IMR-90 (cell line): ENCODE results near the gene KRTAP10-7. TPM values are rescaled to one million over a fixed set of nuclear protein-coding genes. Genes with fewer than 3 reads are reported as not detected.
"Not testable (repeated sequence)": the region's sequence is repeated elsewhere in the genome, so short reads cannot be mapped to it uniquely, and the experiment has no call there.

Experiments
- ATAC-seq: fragments of 200-7000 bp; cut with Tn5 transposase; 2 replicates; pipeline ENCODE4 v1.9.1; 2020; ENCODE audit warnings: low read depth, mild to moderate bottlenecking, moderate library complexity
- BruUV-seq: library from RNA; stranded (reverse); fragments of 400-500 nt; replicated peaks from 2 replicates; lab custom pipeline; 2021; lab: Mats Ljungman, UMichigan
- CTCF ChIA-PET: fragments of 300-600 bp; formaldehyde crosslinking; extraction: SDS; loops from one replicate; lab custom pipeline; 2021; ENCODE audit warnings: antibody characterized with exemption; lab: Yijun Ruan, JAX
- POLR2A ChIA-PET: fragments of 300-600 bp; sonication (Branson Sonifier 250); formaldehyde crosslinking; loops from one replicate; lab custom pipeline; 2022; ENCODE audit warnings: antibody characterized with exemption; ENCODE audit not compliant: unreplicated experiment; lab: Charles Lee
- DNase-seq: peaks from one replicate; pipeline ENCODE4 v3.0.0; 2013
- H2AFZ ChIP-seq: replicated peaks from 2 replicates; pipeline ENCODE3; 2013; ENCODE audit warnings: low read length, mild to moderate bottlenecking; ENCODE audit not compliant: poor library complexity
- H2AK5ac ChIP-seq: 2 replicates; pipeline ENCODE4 v1.6.1; 2013; ENCODE audit warnings: low read depth, low read length, inconsistent platforms
- H2AK9ac ChIP-seq: replicated peaks from 2 replicates; pipeline ENCODE3; 2013; ENCODE audit warnings: mild to moderate bottlenecking, low read depth, low read length, moderate library complexity; ENCODE audit not compliant: poor library complexity
- H2BK120ac ChIP-seq: 2 replicates; pipeline ENCODE4 v1.6.1; 2013; ENCODE audit warnings: low read depth, low read length, inconsistent platforms
- H2BK15ac ChIP-seq: 3 replicates; pipeline ENCODE4 v1.6.1; 2013; ENCODE audit warnings: low read depth, low read length, inconsistent platforms
- H2BK20ac ChIP-seq: 2 replicates; pipeline ENCODE4 v1.6.1; 2013; ENCODE audit warnings: low read depth, mild to moderate bottlenecking, inconsistent platforms, low read length, moderate library complexity
- H2BK5ac ChIP-seq: 2 replicates; pipeline ENCODE4 v1.6.1; 2013; ENCODE audit warnings: mild to moderate bottlenecking, low read depth, low read length, inconsistent platforms; ENCODE audit not compliant: poor library complexity, severe bottlenecking
- H3K14ac ChIP-seq: replicated peaks from 2 replicates; pipeline ENCODE4 v1.6.1; 2013; ENCODE audit warnings: low read depth, low read length, inconsistent platforms
- H3K18ac ChIP-seq: 2 replicates; pipeline ENCODE4 v1.6.1; 2013; ENCODE audit warnings: low read depth, low read length, control low read depth
- H3K23ac ChIP-seq: 2 replicates; pipeline ENCODE4 v1.6.1; 2013; ENCODE audit warnings: low read depth, low read length, inconsistent platforms
- H3K27ac ChIP-seq: 2 replicates; pipeline ENCODE4 v1.5.1; 2013; ENCODE audit warnings: mild to moderate bottlenecking, control low read depth, low read length; ENCODE audit not compliant: insufficient read depth
- H3K27me3 ChIP-seq: 2 replicates; pipeline ENCODE4 v1.6.1; 2013; ENCODE audit warnings: low read length; ENCODE audit not compliant: control insufficient read depth, insufficient read depth
- H3K36me3 ChIP-seq: 2 replicates; pipeline ENCODE4 v1.6.1; 2013; ENCODE audit warnings: low read length, mixed read lengths; ENCODE audit not compliant: control insufficient read depth, insufficient read depth
- H3K4ac ChIP-seq: 2 replicates; pipeline ENCODE4 v1.6.1; 2013; ENCODE audit warnings: low read depth, low read length, inconsistent platforms
- H3K4me1 ChIP-seq: 2 replicates; pipeline ENCODE4 v1.6.1; 2013; ENCODE audit warnings: low read length, mixed read lengths; ENCODE audit not compliant: control insufficient read depth, insufficient read depth
- H3K4me2 ChIP-seq: 2 replicates; pipeline ENCODE4 v1.6.1; 2013; ENCODE audit warnings: low read depth, mild to moderate bottlenecking, control low read depth, low read length, moderate library complexity
- H3K4me3 ChIP-seq: 2 replicates; pipeline ENCODE4 v1.5.1; 2013; ENCODE audit warnings: low read depth, mild to moderate bottlenecking, control low read depth, low read length, moderate library complexity; ENCODE audit not compliant: insufficient read depth
- H3K56ac ChIP-seq: 2 replicates; pipeline ENCODE4 v1.6.1; 2013; ENCODE audit warnings: low read length, inconsistent platforms; ENCODE audit not compliant: insufficient read depth; ENCODE audit errors: extremely low read depth
- H3K79me1 ChIP-seq, 2 experiments: 2 replicates each; pipeline ENCODE4 v1.6.1; 2013; ENCODE audit warnings: low read length in 2 of 2, inconsistent platforms in 1 of 2, low read depth in 1 of 2
- H3K9ac ChIP-seq: 2 replicates; pipeline ENCODE4 v1.6.1; 2013; ENCODE audit warnings: low read depth, low read length, control low read depth
- H3K9me1 ChIP-seq: 2 replicates; pipeline ENCODE4 v1.6.1; 2013; ENCODE audit warnings: low read length, inconsistent platforms; ENCODE audit not compliant: insufficient read depth
- H3K9me3 ChIP-seq: 2 replicates; pipeline ENCODE4 v1.6.1; 2013; ENCODE audit warnings: low read length; ENCODE audit not compliant: control insufficient read depth, insufficient read depth
- H4K20me1 ChIP-seq: 2 replicates; pipeline ENCODE4 v1.6.1; 2013; ENCODE audit warnings: low read length, inconsistent platforms; ENCODE audit not compliant: insufficient read depth
- H4K5ac ChIP-seq: 2 replicates; pipeline ENCODE4 v1.6.1; 2013; ENCODE audit warnings: mild to moderate bottlenecking, low read depth, low read length, control low read depth
- H4K8ac ChIP-seq, 2 experiments: 2 replicates each; pipeline ENCODE4 v1.6.1; 2013; ENCODE audit warnings: low read depth in 2 of 2, low read length in 2 of 2, control low read depth in 1 of 2, inconsistent platforms in 1 of 2
- H4K91ac ChIP-seq: 2 replicates; pipeline ENCODE4 v1.6.1; 2013; ENCODE audit warnings: low read depth, low read length, inconsistent platforms; ENCODE audit not compliant: insufficient read depth
- CTCF ChIP-seq: conservative IDR thresholded peaks from 2 replicates; pipeline ENCODE4 v1.5.1; 2012; ENCODE audit warnings: mild to moderate bottlenecking, low read depth, low read length, improper control_type of control experiment
- MXI1 ChIP-seq: IDR thresholded peaks from 2 replicates; pipeline ENCODE4 v1.6.1; 2012; ENCODE audit warnings: low read depth, mild to moderate bottlenecking, low read length, moderate library complexity, borderline replicate concordance
- WGBS, 2 experiments: methylation state at CpG; one replicate each; pipeline versions ENCODE4 v1.1.5 to v1.1.7; 2013; ENCODE audit warnings: missing lambda C conversion rate in 2 of 2; ENCODE audit not compliant: insufficient read length in 1 of 2; ENCODE audit errors: extremely low coverage in 2 of 2; 5-methylcytosine and 5-hydroxymethylcytosine counted together
- dilution Hi-C: fragments of 300-500 bp; cut with HindIII; formaldehyde crosslinking; loops from one replicate; pipeline ENCODE4 v1.14.3; 2018; ENCODE audit warnings: low sequenced_read_pairs; ENCODE audit not compliant: unreplicated experiment
- in situ Hi-C: fragments of 300-500 bp; cut with MboI; formaldehyde crosslinking; loops from 3 replicates; pipeline ENCODE4 v1.14.3; 2019; ENCODE audit warnings: low sequenced_read_pairs, inconsistent platforms, mixed read lengths
- intact Hi-C: fragments of 100-400 bp; cut with micrococcal nuclease; formaldehyde crosslinking; loops from 2 replicates; pipeline ENCODE4 v1.10.0; 2022
- polyA plus RNA-seq, 3 experiments: library from polyadenylated mRNA; depleted of rRNA; stranded (reverse); fragments of >200 nt; gene quantifications; 2 replicates each; pipeline ENCODE4 v1.2.3, GENCODE V29; 2012; ENCODE audit warnings: low replicate concordance in 1 of 3
- total RNA-seq: library from RNA; depleted of rRNA; stranded (reverse); fragments of >200 nt; gene quantifications from 2 replicates; pipeline ENCODE4 v1.2.3, GENCODE V29; 2012

KRTAP10-7 gene
- total and polyA plus RNA-seq, 2 of the 4 experiments (the other 2 are of a cell fraction) = not detected

- no peak within 1 kb of the TSS for H3K14ac ChIP-seq
- CTCF ChIA-PET = no interaction called here
- peaks cover 2% of the 10 kb centered on the region; the same call in 1 of the 2 replicates for H3K27me3 ChIP-seq
- no peak within 1 kb of the TSS for H2AK9ac ChIP-seq
- no peak within 1 kb of the TSS for H3K4me3 ChIP-seq
- no peak within 1 kb of the TSS for H4K8ac ChIP-seq
- no peak within 1 kb of the TSS for H2BK15ac ChIP-seq
- H3K56ac ChIP-seq = no peak within 1 kb of the TSS
- no peak for DNase-seq
- H3K9ac ChIP-seq = no peak within 1 kb of the TSS
- no CpG with 5 or more reads among the region's 7 CpGs for WGBS, 2 experiments
- no peaks in the 10 kb centered on the region for H3K79me1 ChIP-seq
- H3K18ac ChIP-seq = no peak within 1 kb of the TSS
- dilution Hi-C loops = no loop called here
- H3K27ac ChIP-seq = no peak within 1 kb of the TSS
- H4K91ac ChIP-seq = no peak within 1 kb of the TSS
- H2BK5ac ChIP-seq = no peak within 1 kb of the TSS
- intact Hi-C loops = no loop called here
- H3K4me2 ChIP-seq = no peak within 1 kb of the TSS
- TF ChIP-seq CTCF (no peak), MXI1 (no peak)
- H4K20me1 ChIP-seq = no peaks in the 10 kb centered on the region
- H3K23ac ChIP-seq = no peak within 1 kb of the TSS
- H3K36me3 ChIP-seq = no peaks in the 10 kb centered on the region
- 0 out of 2 replicates have a peak, but pooled peaks cover 2% of the 10 kb centered on the region for H3K9me3 ChIP-seq
- H2BK20ac ChIP-seq = no peak within 1 kb of the TSS
- no peaks in the 10 kb centered on the region for H3K4me1 ChIP-seq
- H2AFZ ChIP-seq = no peak within 1 kb of the TSS
- POLR2A ChIA-PET = no interaction called here
- no peak for ATAC-seq
- H3K9me1 ChIP-seq = no peaks in the 10 kb centered on the region
- no peak within 1 kb of the TSS for H3K4ac ChIP-seq
- no peak within 1 kb of the TSS for H2BK120ac ChIP-seq
- in situ Hi-C loops = no loop called here
- H4K5ac ChIP-seq = no peak within 1 kb of the TSS
- BruUV-seq = no TSS peak
- H2AK5ac ChIP-seq = no peak within 1 kb of the TSS
Observed at GRCh38 chr21:44626673-44627143, 26.3 kb downstream of the KRTAP10-7 start, which contains the start of gene KRTAP10-9. TSS of gene KRTAP10-9 (plus strand) at chr21:44627093. CDS start at chr21:44627172, 79 bp downstream.

GRCh38 chr21:44627181-44627822 is 26.9 kb downstream of the KRTAP10-7 start:
- H3K9me1 ChIP-seq, H3K36me3 ChIP-seq, H3K23ac ChIP-seq, H3K4me2 ChIP-seq, BruUV-seq, H3K4ac ChIP-seq, H3K9me3 ChIP-seq, POLR2A ChIA-PET, H2BK15ac ChIP-seq, H3K56ac ChIP-seq, H3K18ac ChIP-seq, H2AK5ac ChIP-seq, H2AFZ ChIP-seq, dilution Hi-C loops, H2AK9ac ChIP-seq, H3K79me1 ChIP-seq, CTCF ChIA-PET, H3K27ac ChIP-seq, H2BK5ac ChIP-seq, H3K4me1 ChIP-seq, H3K14ac ChIP-seq, H4K20me1 ChIP-seq, intact Hi-C loops, H4K5ac ChIP-seq, H3K9ac ChIP-seq, H2BK20ac ChIP-seq, DNase-seq, in situ Hi-C loops, ATAC-seq, H4K8ac ChIP-seq, H3K4me3 ChIP-seq, H2BK120ac ChIP-seq, H3K27me3 ChIP-seq, H4K91ac ChIP-seq: not testable (repeated sequence)
- WGBS, 2 experiments = 80% methylated on average over 7 of the region's 20 CpGs; no CpG with 5 or more reads in 1 of the 2 experiments
